H1 (cell line): ENCODE measurements around the gene CUL9. TPM values are rescaled to one million over a fixed set of nuclear protein-coding genes. Genes with fewer than 3 reads are reported as not detected.

ENCODE experiments used
- CTCF ChIA-PET: fragments of 300-600 bp; sonication (Branson Sonifier 250); formaldehyde crosslinking; loops from one replicate; lab custom pipeline; 2021; ENCODE audit not compliant: partially characterized antibody; lab: Charles Lee
- POLR2A ChIA-PET: fragments of 300-600 bp; sonication (Branson Sonifier 250); formaldehyde crosslinking; loops from one replicate; lab custom pipeline; 2021; ENCODE audit warnings: inconsistent platforms; ENCODE audit not compliant: partially characterized antibody; lab: Charles Lee
- DNase-seq, 2 experiments: peaks; one replicate each; pipeline versions ENCODE4 v3.0.0 to v3.0.0-alpha.2; 2010 to 2022; ENCODE audit warnings: low spot score in 2 of 2, low read depth in 1 of 2, mixed read lengths in 1 of 2
- FAIRE-seq: peaks from 2 replicates; lab custom pipeline; 2011; peaks lifted over from hg19 to GRCh38; lab: Jason Lieb, UNC
- H2AFZ ChIP-seq: 2 replicates; pipeline ENCODE4 v1.8.1; 2012; ENCODE audit warnings: low read length, inconsistent platforms
- H2AK5ac ChIP-seq: 2 replicates; pipeline ENCODE4 v1.6.1; 2013; ENCODE audit warnings: low read depth, low read length
- H2BK120ac ChIP-seq: replicated peaks from 2 replicates; pipeline ENCODE3; 2013; ENCODE audit warnings: low read depth, low read length, inconsistent platforms
- H2BK12ac ChIP-seq: 2 replicates; pipeline ENCODE4 v1.6.1; 2013; ENCODE audit warnings: low read depth, low read length
- H2BK15ac ChIP-seq: 2 replicates; pipeline ENCODE4 v1.6.1; 2013; ENCODE audit warnings: low read length
- H2BK20ac ChIP-seq: 2 replicates; pipeline ENCODE4 v1.6.1; 2013; ENCODE audit warnings: low read length
- H2BK5ac ChIP-seq: 2 replicates; pipeline ENCODE4 v1.6.1; 2013; ENCODE audit warnings: low read depth, low read length
- H3K14ac ChIP-seq: 2 replicates; pipeline ENCODE4 v1.6.1; 2013; ENCODE audit warnings: inconsistent platforms; ENCODE audit not compliant: insufficient read length
- H3K18ac ChIP-seq: 2 replicates; pipeline ENCODE4 v1.6.1; 2013; ENCODE audit warnings: low read length; ENCODE audit errors: extremely low read depth
- H3K23ac ChIP-seq: 2 replicates; pipeline ENCODE4 v1.6.1; 2013; ENCODE audit warnings: inconsistent platforms; ENCODE audit not compliant: insufficient read length
- H3K23me2 ChIP-seq: 2 replicates; pipeline ENCODE4 v1.6.1; 2013; ENCODE audit warnings: low read depth, low read length
- H3K27ac ChIP-seq: 2 replicates; pipeline ENCODE4 v1.6.1; 2011; ENCODE audit warnings: low read depth, low read length, inconsistent platforms
- H3K27me3 ChIP-seq, 4 experiments: replicated peaks in 1 of 4; 1 replicate in 1 of 4; 2 replicates in 3 of 4; pipeline versions ENCODE4 v1.6.1 to v1.8.1; 2011 to 2013; ENCODE audit warnings: low read length in 3 of 4, mild to moderate bottlenecking in 3 of 4, inconsistent platforms in 2 of 4, mixed read lengths in 2 of 4, moderate library complexity in 1 of 4; ENCODE audit not compliant: control insufficient read depth in 3 of 4, insufficient read depth in 3 of 4; ENCODE audit errors: extremely low read depth in 1 of 4
- H3K36me3 ChIP-seq, 4 experiments: 2 replicates each; pipeline versions ENCODE4 v1.6.1 to v1.8.1; 2011 to 2013; ENCODE audit warnings: mild to moderate bottlenecking in 4 of 4, low read length in 3 of 4, moderate library complexity in 2 of 4, control low read depth in 1 of 4, inconsistent platforms in 1 of 4; ENCODE audit not compliant: insufficient read depth in 4 of 4, control insufficient read depth in 2 of 4
- H3K4ac ChIP-seq: replicated peaks from 2 replicates; pipeline ENCODE3; 2013; ENCODE audit warnings: low read length, low read depth, mixed read lengths, inconsistent platforms; ENCODE audit not compliant: insufficient read length
- H3K4me1 ChIP-seq, 4 experiments: replicated peaks in 1 of 4; 1 replicate in 1 of 4; 2 replicates in 3 of 4; pipeline versions ENCODE4 v1.6.1 to v1.8.1; 2011 to 2013; ENCODE audit warnings: low read length in 3 of 4, inconsistent platforms in 2 of 4, mixed read lengths in 1 of 4; ENCODE audit not compliant: insufficient read depth in 4 of 4, control insufficient read depth in 3 of 4
- H3K4me2 ChIP-seq, 2 experiments: 2 replicates each; pipeline versions ENCODE4 v1.6.1 to v1.8.1; 2011 to 2013; ENCODE audit warnings: low read depth in 2 of 2, low read length in 2 of 2, control low read depth in 1 of 2, inconsistent platforms in 1 of 2, mild to moderate bottlenecking in 1 of 2; ENCODE audit not compliant: insufficient read depth in 1 of 2
- H3K4me3 ChIP-seq, 4 experiments: fragments of 200-600, 300-600 bp in 1 of 4; sonication (generic), shearing (Covaris generic), sonication (Bioruptor Twin) in 1 of 4; 2 replicates each; pipeline versions ENCODE4 v1.5.1 to v1.8.1; 2011 to 2016; ENCODE audit warnings: low read length in 4 of 4, low read depth in 3 of 4, control low read depth in 2 of 4, inconsistent platforms in 2 of 4, mild to moderate bottlenecking in 2 of 4, mixed read lengths in 1 of 4, moderate library complexity in 1 of 4; ENCODE audit not compliant: insufficient read depth in 2 of 4; ENCODE audit errors: extremely low read depth in 1 of 4
- H3K56ac ChIP-seq: replicated peaks from 2 replicates; pipeline ENCODE3; 2013; ENCODE audit warnings: low read depth, mild to moderate bottlenecking, mixed read lengths, low read length, inconsistent platforms; ENCODE audit not compliant: insufficient read length
- H3K79me1 ChIP-seq: 2 replicates; pipeline ENCODE4 v1.6.1; 2013; ENCODE audit warnings: low read depth, low read length, control low read depth
- H3K79me2 ChIP-seq, 2 experiments: 2 replicates each; pipeline versions ENCODE4 v1.6.1 to v1.8.1; 2012 to 2013; ENCODE audit warnings: low read length in 2 of 2, mild to moderate bottlenecking in 2 of 2, inconsistent platforms in 1 of 2; ENCODE audit not compliant: insufficient read depth in 2 of 2, control insufficient read depth in 1 of 2
- H3K9ac ChIP-seq, 4 experiments: replicated peaks in 1 of 4; 1 replicate in 1 of 4; 2 replicates in 3 of 4; pipeline versions ENCODE4 v1.6.1 to v1.8.1; 2011 to 2013; ENCODE audit warnings: low read depth in 3 of 4, low read length in 3 of 4, control low read depth in 2 of 4, mild to moderate bottlenecking in 2 of 4, moderate library complexity in 2 of 4, inconsistent platforms in 1 of 4; ENCODE audit errors: extremely low read depth in 1 of 4
- H3K9me3 ChIP-seq, 2 experiments: 2 replicates each; pipeline versions ENCODE4 v1.6.1 to v1.8.1; 2012 to 2013; ENCODE audit warnings: mild to moderate bottlenecking in 2 of 2, moderate library complexity in 2 of 2, control low read depth in 1 of 2, inconsistent platforms in 1 of 2, low read depth in 1 of 2, low read length in 1 of 2, mixed read lengths in 1 of 2; ENCODE audit not compliant: insufficient read depth in 2 of 2
- H4K20me1 ChIP-seq, 2 experiments: replicated peaks in 1 of 2; 2 replicates each; pipeline versions ENCODE3 to v1.8.1; 2011 to 2013; ENCODE audit warnings: inconsistent platforms in 2 of 2, low read length in 2 of 2, mild to moderate bottlenecking in 1 of 2; ENCODE audit not compliant: insufficient read depth in 2 of 2, control insufficient read depth in 1 of 2
- H4K5ac ChIP-seq: 2 replicates; pipeline ENCODE4 v1.6.1; 2013; ENCODE audit warnings: low read length, low read depth, mixed read lengths, inconsistent platforms; ENCODE audit not compliant: insufficient read length
- H4K8ac ChIP-seq: 2 replicates; pipeline ENCODE4 v1.8.0; 2013; ENCODE audit warnings: mild to moderate bottlenecking, moderate library complexity, low read length, inconsistent platforms; ENCODE audit not compliant: insufficient read depth; ENCODE audit errors: extremely low read depth
- H4K91ac ChIP-seq: replicated peaks from 2 replicates; pipeline ENCODE3; 2013; ENCODE audit warnings: low read length, mixed read lengths, inconsistent platforms; ENCODE audit not compliant: insufficient read length
- BCL11A ChIP-seq, 2 experiments: IDR thresholded peaks; one replicate each; pipeline ENCODE4 v1.6.1; 2011; ENCODE audit warnings: low read depth in 2 of 2, low read length in 2 of 2, mild to moderate bottlenecking in 2 of 2
- SAP30 ChIP-seq: fragments of 300-600 bp; sonication (generic); IDR thresholded peaks from 2 replicates; pipeline ENCODE4 v1.7.1; 2012; ENCODE audit warnings: low read length, moderate library complexity, mild to moderate bottlenecking, inconsistent platforms; ENCODE audit not compliant: insufficient read depth, insufficient replicate concordance
- WGBS, 2 experiments: shearing (Covaris generic) in 1 of 2; methylation state at CpG; one replicate each; pipeline versions ENCODE4 v1.1.6 to v1.1.7; 2013 to 2015; ENCODE audit warnings: low lambda C conversion rate in 2 of 2, mixed read lengths in 2 of 2, inconsistent platforms in 1 of 2, low coverage in 1 of 2, missing lambda C conversion rate in 1 of 2; ENCODE audit not compliant: insufficient replicate concordance in 2 of 2, insufficient coverage in 1 of 2, insufficient read length in 1 of 2; ENCODE audit errors: extremely low coverage in 1 of 2, missing lambda C conversion rate in 1 of 2; 5-methylcytosine and 5-hydroxymethylcytosine counted together
- polyA plus RNA-seq, 7 experiments: library from polyadenylated mRNA; depleted of rRNA in 3 of 7; stranded (reverse) in 5 of 7; unstranded in 2 of 7; fragments of >200 nt in 5 of 7; fragments of 200-250 nt in 2 of 7; gene quantifications; 1 replicate in 5 of 7; 2 replicates in 1 of 7; 4 replicates in 1 of 7; pipeline versions ENCODE4 v1.2.1 to v1.2.3, GENCODE V29; 2011 to 2013; ENCODE audit warnings: missing spikeins in 2 of 7, mixed read lengths in 2 of 7
- total RNA-seq: library from RNA; stranded (reverse); fragmentation: NEBNext Ultra II Directional; extraction: Animal tissue kit (Norgen Biotek cat#: 25700); gene quantifications from 2 replicates; pipeline ENCODE4 v1.2.1, GENCODE V29; 2021

Gene CUL9
- total and polyA plus RNA-seq, 2 of the 8 experiments (the other 6 are each of a cell fraction or from before 2014, with no cell fraction given) = 7.7 to 9.8 TPM

DNA sequence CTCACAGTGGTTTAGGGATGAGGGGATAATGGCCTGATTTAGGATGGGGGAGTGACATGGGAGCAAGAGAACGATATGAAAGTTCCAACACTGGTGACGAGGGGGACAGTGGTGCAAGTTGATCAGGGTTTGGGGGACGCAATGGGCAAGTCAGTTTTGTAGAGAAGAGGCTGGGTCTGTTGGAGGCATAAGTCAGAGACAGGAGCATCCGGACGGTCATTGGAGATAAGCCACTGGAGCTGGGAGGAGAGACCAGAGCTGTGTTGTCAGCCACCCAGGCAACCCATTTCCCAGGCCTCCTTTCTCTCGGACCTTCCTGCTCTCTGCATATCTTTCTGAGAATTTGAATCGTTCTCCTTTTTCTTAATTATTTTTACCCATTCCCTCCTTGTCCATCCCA lies 37.8 kb downstream of the CUL9 start:
- POLR2A ChIA-PET = interaction anchor here (1.2 to 2.5 kb wide), 3 partner anchors 9 to 46 kb away, joined by 3 to 19 read pairs (median 8); partner anchors contain the start of gene DNPH1
- Histone ChIP-seq H3K9me3 (no peaks in the 10 kb centered on the region), H3K4me3 (no peak overlapping the region), H4K5ac (no peak overlapping the region), H3K36me3 (no peaks in the 10 kb centered on the region; a peak in 1 of 8 replicates), H3K23me2 (no peaks in the 10 kb centered on the region), H3K4ac (no peak overlapping the region), H2BK20ac (no peak overlapping the region), H4K20me1 (peaks cover 5% of the 10 kb centered on the region in 2 experiments), H2BK120ac (no peak overlapping the region), H4K8ac (no peak overlapping the region), H3K79me2 (no peaks in the 10 kb centered on the region), H3K9ac (no peak overlapping the region), H2BK15ac (no peak overlapping the region), H3K56ac (no peak overlapping the region), H4K91ac (no peak overlapping the region), H3K4me1 (peaks cover 0 to 4% (median 0%) of the 10 kb centered on the region in 4 experiments; a peak in 1 of 7 replicates), H2AFZ (no peak overlapping the region), H3K27me3 (no peaks in the 10 kb centered on the region), H3K79me1 (0 out of 2 replicates have a peak, but pooled peaks cover 2% of the 10 kb centered on the region), H3K18ac (no peak overlapping the region), H3K4me2 (no peak overlapping the region), H2BK5ac (no peak overlapping the region), H3K14ac (no peak overlapping the region), H2AK5ac (no peak overlapping the region), H2BK12ac (no peak overlapping the region), H3K27ac (no peak overlapping the region), H3K23ac (no peak overlapping the region)
- FAIRE-seq (no peak), DNase-seq (no peak)
- WGBS, 2 experiments = 93% methylated on average over 7 of the region's 7 CpGs; no CpG with 5 or more reads in 1 of the 2 experiments
- TF ChIP-seq BCL11A (IDR thresholded peaks at IDR 0.05; ENCODE audit: low read depth in 2 of 2, low read length in 2 of 2) (no peak), SAP30 (no peak)
- CTCF ChIA-PET = interaction anchor here (1.1 to 3.2 kb wide), 5 partner anchors 12 to 136 kb away, joined by 3 to 9 read pairs (median 4); no protein-coding TSS in a partner anchor
